Activated naive CD4-positive, alpha-beta T cell treated with anti-CD3 and anti-CD28 coated beads, Interleukin-2, amount 50 U/mL, for 24 hours (primary cell): Measurements from ENCODE around the gene HPCA.

ENCODE experiments used
- H3K27ac Mint-ChIP-seq: one replicate; pipeline ENCODE4 v1.8.0; 2021; ENCODE audit warnings: mild to moderate bottlenecking, mixed read lengths
- H3K27me3 Mint-ChIP-seq: one replicate; pipeline ENCODE4 v1.8.0; 2021; ENCODE audit warnings: mixed read lengths
- H3K36me3 Mint-ChIP-seq: one replicate; pipeline ENCODE4 v1.8.0; 2021; ENCODE audit warnings: mixed read lengths
- H3K4me1 Mint-ChIP-seq: one replicate; pipeline ENCODE4 v1.8.0; 2021; ENCODE audit warnings: mixed read lengths
- H3K4me3 Mint-ChIP-seq: one replicate; pipeline ENCODE4 v1.8.0; 2021; ENCODE audit warnings: mild to moderate bottlenecking, mixed read lengths
- H3K9me3 Mint-ChIP-seq: one replicate; pipeline ENCODE4 v1.8.0; 2021; ENCODE audit warnings: mixed read lengths

Gene HPCA

DNA sequence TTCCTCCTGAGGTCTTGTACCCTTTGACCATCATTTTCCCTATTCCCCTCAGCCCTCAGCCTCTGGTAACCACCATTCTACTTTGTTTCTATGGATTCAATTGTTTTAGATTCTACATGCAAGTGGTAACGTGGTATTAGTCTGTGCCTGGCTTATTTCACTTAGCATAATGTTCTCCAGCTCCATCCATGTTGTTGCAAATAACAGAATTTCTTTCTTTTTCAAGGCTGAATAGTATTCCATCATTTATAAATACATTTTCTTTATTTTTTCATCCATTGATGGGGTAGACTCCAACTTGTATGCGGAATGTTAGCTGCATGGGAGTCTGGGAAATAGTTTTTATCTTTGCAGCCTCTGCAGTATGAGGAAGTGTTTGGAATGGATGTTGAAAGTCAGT is 41.1 kb downstream of the HPCA start:
- no peak overlapping the region for H3K4me3 Mint-ChIP-seq
- H3K27me3 Mint-ChIP-seq, result peaks cover 39% of the 10 kb centered on the region
- H3K36me3 Mint-ChIP-seq, result no peaks in the 10 kb centered on the region
- H3K27ac Mint-ChIP-seq, result no peak overlapping the region
- peaks cover 22% of the 10 kb centered on the region for H3K4me1 Mint-ChIP-seq
- no peaks in the 10 kb centered on the region for H3K9me3 Mint-ChIP-seq

DNA sequence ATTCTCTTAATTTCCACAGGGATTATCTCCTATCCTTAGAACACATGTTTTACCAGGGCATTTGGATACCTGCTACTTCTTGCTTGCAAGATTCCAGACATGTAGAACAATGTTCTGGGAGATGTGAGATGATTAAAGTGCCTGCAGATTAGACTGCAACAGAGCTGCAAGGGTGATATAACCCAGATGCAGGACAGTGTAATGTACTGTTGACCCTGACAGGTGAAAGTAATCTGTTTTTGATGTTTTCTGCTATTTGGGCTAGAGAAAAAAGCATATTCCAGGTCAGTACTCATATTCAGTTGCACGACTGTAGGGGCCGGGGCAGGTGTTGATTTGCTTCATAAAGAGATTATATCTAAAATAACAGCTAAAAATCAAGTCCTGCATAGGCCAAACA is 42.0 kb downstream of the HPCA start:
- Mint-ChIP-seq H3K27me3 (peaks cover 32% of the 10 kb centered on the region), H3K9me3 (no peaks in the 10 kb centered on the region), H3K4me1 (peaks cover 22% of the 10 kb centered on the region), H3K4me3 (no peak overlapping the region), H3K36me3 (no peaks in the 10 kb centered on the region), H3K27ac (no peak overlapping the region)

- H3K4me1 Mint-ChIP-seq, result peaks cover 18% of the 10 kb centered on the region
- H3K27ac Mint-ChIP-seq, result no peak overlapping the region
- no peaks in the 10 kb centered on the region for H3K36me3 Mint-ChIP-seq
- H3K27me3 Mint-ChIP-seq, result peaks cover 29% of the 10 kb centered on the region
- H3K9me3 Mint-ChIP-seq, result no peaks in the 10 kb centered on the region
- no peak overlapping the region for H3K4me3 Mint-ChIP-seq
Measured at GRCh38 chr1:32928715-32929114, 42.4 kb downstream of the HPCA start.

DNA sequence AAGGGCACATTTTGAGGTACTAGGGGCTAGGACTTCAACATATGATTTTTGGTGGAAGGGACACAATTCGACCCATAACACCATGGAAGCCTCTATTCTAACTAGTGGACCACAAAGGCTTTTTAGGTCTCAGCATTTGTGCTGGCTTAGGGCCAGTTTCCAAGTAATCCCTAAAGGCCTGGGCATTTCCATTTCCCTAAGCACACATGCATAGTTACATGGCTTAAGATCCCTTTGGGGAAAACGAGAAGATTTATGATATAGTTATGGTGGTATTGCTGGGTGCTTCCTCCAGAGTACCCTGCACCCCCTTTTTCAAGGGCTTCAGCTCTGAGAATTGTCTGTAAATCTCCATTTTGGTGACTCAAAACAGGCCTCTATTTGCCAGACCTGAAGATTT is 43.1 kb downstream of the HPCA start:
- Mint-ChIP-seq H3K27ac (no peak overlapping the region), H3K36me3 (no peaks in the 10 kb centered on the region), H3K27me3 (peaks cover 22% of the 10 kb centered on the region), H3K4me1 (peaks cover 12% of the 10 kb centered on the region), H3K4me3 (no peak overlapping the region), H3K9me3 (no peaks in the 10 kb centered on the region)

GRCh38 chr1:32931760-32932159 is 45.5 kb downstream of the HPCA start:
- H3K4me3 Mint-ChIP-seq, result no peak overlapping the region
- no peak overlapping the region for H3K27ac Mint-ChIP-seq
- no peaks in the 10 kb centered on the region for H3K36me3 Mint-ChIP-seq
- H3K4me1 Mint-ChIP-seq, result no peaks in the 10 kb centered on the region
- peaks cover 5% of the 10 kb centered on the region for H3K27me3 Mint-ChIP-seq
- no peaks in the 10 kb centered on the region for H3K9me3 Mint-ChIP-seq

DNA sequence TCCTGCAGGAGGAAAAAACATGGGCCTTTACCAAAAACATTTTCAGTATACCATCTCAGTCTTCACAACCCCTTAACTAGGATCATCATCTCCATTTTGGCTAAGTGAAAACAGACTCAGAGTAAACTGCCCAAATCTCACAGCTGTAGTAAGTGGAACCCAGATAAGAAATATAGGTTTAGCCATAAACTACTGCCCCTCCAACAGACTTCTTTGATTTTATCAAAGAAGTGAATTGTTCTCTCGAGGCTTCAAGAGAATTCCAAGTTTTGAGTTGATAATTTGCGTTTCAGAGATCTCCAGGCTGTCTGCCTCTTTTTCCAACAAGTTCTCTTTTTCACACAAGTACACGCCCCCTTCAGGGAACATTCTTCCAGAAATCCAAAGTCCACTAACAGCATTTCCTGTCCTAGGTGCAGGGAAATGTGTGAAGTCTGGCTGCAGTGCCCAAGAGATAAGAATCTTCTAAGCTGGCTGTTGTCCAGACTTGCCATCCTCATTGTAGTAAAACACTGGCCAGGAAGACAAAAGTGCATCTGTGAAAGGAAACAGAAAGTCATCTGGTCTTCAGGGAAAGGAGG is 47.5 kb downstream of the HPCA start:
- Mint-ChIP-seq H3K27ac (no peak overlapping the region), H3K4me1 (no peaks in the 10 kb centered on the region), H3K4me3 (no peak overlapping the region), H3K36me3 (peaks cover 3% of the 10 kb centered on the region), H3K27me3 (no peaks in the 10 kb centered on the region), H3K9me3 (no peaks in the 10 kb centered on the region)

DNA sequence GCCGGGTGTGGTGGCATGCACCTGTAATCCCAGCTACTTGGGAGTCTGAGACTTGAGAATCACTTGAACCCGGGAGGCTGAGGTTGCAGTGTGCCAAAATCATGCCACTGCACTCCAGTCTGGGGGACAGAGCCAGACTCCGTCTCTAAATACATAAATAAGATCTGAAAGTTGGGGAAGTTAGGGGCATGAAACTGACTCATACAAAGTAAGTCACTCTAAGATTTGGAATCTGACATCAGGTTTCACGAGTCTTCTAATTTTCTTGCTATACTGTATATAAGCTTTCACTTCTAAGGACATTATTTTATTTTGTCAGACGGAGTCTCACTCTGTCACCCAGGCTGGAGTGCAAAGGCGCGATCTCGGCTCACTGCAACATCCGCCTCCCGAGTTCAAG is 48.2 kb downstream of the HPCA start:
- Mint-ChIP-seq H3K27me3 (no peaks in the 10 kb centered on the region), H3K36me3 (peaks cover 3% of the 10 kb centered on the region), H3K9me3 (no peaks in the 10 kb centered on the region), H3K27ac (no peak overlapping the region), H3K4me3 (no peak overlapping the region), H3K4me1 (no peaks in the 10 kb centered on the region)

DNA sequence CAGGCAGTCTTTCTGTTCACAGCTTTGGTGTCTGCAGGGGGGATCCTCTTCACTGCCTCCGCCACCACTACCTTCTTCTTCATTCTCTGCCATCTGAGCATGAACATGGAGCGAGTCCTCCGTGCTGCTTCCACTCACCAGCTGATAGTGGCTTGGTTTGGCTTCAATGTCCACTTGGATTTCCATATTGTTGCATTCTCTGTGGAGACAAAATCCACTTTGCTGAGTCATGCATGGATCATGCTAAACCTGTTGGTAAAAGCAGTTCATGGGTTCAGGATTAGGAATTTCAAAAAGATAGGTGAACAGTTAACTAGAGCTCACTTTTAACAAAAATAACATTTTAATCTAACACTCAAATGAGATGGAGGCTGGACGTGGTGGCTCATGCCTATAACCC is 50.8 kb downstream of the HPCA start:
- Mint-ChIP-seq H3K36me3 (peaks cover 3% of the 10 kb centered on the region), H3K27ac (no peak overlapping the region), H3K9me3 (no peaks in the 10 kb centered on the region), H3K27me3 (no peaks in the 10 kb centered on the region), H3K4me1 (no peaks in the 10 kb centered on the region), H3K4me3 (no peak overlapping the region)

- Mint-ChIP-seq H3K4me3 (no peak overlapping the region), H3K36me3 (peaks cover 14% of the 10 kb centered on the region), H3K9me3 (no peaks in the 10 kb centered on the region), H3K27ac (no peak overlapping the region), H3K4me1 (peaks cover 14% of the 10 kb centered on the region), H3K27me3 (no peaks in the 10 kb centered on the region)
Measured at GRCh38 chr1:32939655-32940371, 53.5 kb downstream of the HPCA start.

DNA sequence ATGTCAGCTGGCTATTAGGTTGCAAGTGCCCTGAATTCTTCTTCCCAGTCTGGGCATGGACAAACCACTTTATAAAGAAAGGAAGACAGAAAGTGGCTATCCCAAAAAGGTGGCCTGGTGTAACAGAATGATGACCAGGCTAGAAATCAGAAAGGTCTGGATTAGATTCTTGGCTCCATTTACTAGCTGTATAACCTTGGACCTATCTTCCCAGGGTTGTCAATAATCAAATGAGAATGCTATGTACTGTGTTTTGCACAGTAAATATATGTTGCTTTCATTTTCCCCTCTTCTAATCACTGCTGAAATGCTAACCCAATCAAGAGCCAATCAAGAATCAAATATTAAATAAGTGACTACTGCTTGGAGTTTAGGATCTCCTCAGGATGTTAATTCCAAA is 57.9 kb downstream of the HPCA start:
- no peak overlapping the region for H3K4me3 Mint-ChIP-seq
- no peak overlapping the region for H3K27ac Mint-ChIP-seq
- no peaks in the 10 kb centered on the region for H3K27me3 Mint-ChIP-seq
- H3K4me1 Mint-ChIP-seq, result peaks cover 22% of the 10 kb centered on the region
- peaks cover 19% of the 10 kb centered on the region for H3K36me3 Mint-ChIP-seq
- H3K9me3 Mint-ChIP-seq, result no peaks in the 10 kb centered on the region
